ENCODE data around the gene VWF.
"Not testable (repeated sequence)": the region's sequence is repeated elsewhere in the genome, so short reads cannot be mapped to it uniquely, and the experiment has no call there.

DNA sequence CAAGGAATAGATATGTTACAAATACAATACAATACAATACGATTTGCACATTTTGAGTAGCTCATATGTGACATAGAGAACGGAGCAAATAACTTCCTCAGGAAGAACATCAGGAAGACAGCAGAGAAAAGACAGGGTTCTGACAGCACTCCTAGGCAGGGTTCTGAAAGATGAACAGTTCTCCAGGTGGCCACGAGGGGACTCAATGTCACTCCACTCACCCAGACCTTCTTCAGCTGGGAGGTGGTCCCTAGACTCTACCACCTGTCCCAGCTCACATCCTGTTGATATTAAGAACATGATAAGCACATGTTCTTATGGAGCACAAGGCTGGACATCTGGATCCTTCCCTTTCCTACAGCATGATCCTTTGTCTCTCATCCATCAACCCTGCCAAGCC lies 109.2 kb downstream of the VWF start:
- TF ChIP-seq, protein P1, sequence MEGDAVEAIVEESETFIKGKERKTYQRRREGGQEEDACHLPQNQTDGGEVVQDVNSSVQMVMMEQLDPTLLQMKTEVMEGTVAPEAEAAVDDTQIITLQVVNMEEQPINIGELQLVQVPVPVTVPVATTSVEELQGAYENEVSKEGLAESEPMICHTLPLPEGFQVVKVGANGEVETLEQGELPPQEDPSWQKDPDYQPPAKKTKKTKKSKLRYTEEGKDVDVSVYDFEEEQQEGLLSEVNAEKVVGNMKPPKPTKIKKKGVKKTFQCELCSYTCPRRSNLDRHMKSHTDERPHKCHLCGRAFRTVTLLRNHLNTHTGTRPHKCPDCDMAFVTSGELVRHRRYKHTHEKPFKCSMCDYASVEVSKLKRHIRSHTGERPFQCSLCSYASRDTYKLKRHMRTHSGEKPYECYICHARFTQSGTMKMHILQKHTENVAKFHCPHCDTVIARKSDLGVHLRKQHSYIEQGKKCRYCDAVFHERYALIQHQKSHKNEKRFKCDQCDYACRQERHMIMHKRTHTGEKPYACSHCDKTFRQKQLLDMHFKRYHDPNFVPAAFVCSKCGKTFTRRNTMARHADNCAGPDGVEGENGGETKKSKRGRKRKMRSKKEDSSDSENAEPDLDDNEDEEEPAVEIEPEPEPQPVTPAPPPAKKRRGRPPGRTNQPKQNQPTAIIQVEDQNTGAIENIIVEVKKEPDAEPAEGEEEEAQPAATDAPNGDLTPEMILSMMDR (IDR thresholded peaks at IDR 0.05; ENCODE audit: low read depth, low read length): not testable (repeated sequence)
- not testable (repeated sequence) for TF ChIP-seq EZH2phosphoT487 (IDR thresholded peaks at IDR 0.05; ENCODE audit: low read depth)
